ENCODE results near the gene NR5A2. TPM values are rescaled to one million over a fixed set of nuclear protein-coding genes. Genes with fewer than 3 reads are reported as not detected.

Gene NR5A2
- total RNA-seq, 2 donors from 2014 or later = 45.5 to 65.9 TPM

GRCh38 chr1:200207711-200208126, 180.2 kb downstream of the NR5A2 start:
- DNase-seq = no peak
- TF ChIP-seq CTCF (IDR thresholded peaks at IDR 0.05) = no peak
- H3K9ac ChIP-seq (ENCODE audit: low read depth in 2 of 2, low read length in 2 of 2) = no peak overlapping the region
- H3K4me1 ChIP-seq = no peaks in the 10 kb centered on the region
- no peak overlapping the region for H3K4me3 ChIP-seq
- H3K36me3 ChIP-seq = no peaks in the 10 kb centered on the region
- H3K27me3 ChIP-seq = no peaks in the 10 kb centered on the region
- H3K27ac ChIP-seq = no peak overlapping the region
- H3K9me3 ChIP-seq = no peaks in the 10 kb centered on the region
- intact Hi-C loops (cut with DNase I) = no loop called here

- H3K27ac ChIP-seq = no peak overlapping the region
- H3K36me3 ChIP-seq = no peaks in the 10 kb centered on the region
- no peaks in the 10 kb centered on the region for H3K4me1 ChIP-seq
- no peak for DNase-seq
- no peak overlapping the region for H3K9ac ChIP-seq (ENCODE audit: low read depth in 2 of 2, low read length in 2 of 2)
- TF ChIP-seq CTCF (IDR thresholded peaks at IDR 0.05) = no peak
- H3K9me3 ChIP-seq = no peaks in the 10 kb centered on the region
- no peak overlapping the region for H3K4me3 ChIP-seq
- intact Hi-C loops (cut with DNase I) = no loop called here
- no peaks in the 10 kb centered on the region for H3K27me3 ChIP-seq
These were observed 183.6 kb downstream of the NR5A2 start for GRCh38 chr1:200211157-200211556.

GRCh38 chr1:200213392-200213791, 185.9 kb downstream of the NR5A2 start:
- intact Hi-C loops (cut with DNase I) = no loop called here
- no peak for DNase-seq
- no peaks in the 10 kb centered on the region for H3K36me3 ChIP-seq

GRCh38 chr1:200213921-200214320, 186.4 kb downstream of the NR5A2 start:
- no peak for TF ChIP-seq CTCF (IDR thresholded peaks at IDR 0.05)
- Histone ChIP-seq H3K27me3 (no peaks in the 10 kb centered on the region), H3K4me3 (no peak overlapping the region), H3K27ac (no peak overlapping the region), H3K9ac (ENCODE audit: low read depth in 2 of 2, low read length in 2 of 2) (no peak overlapping the region), H3K4me1 (no peaks in the 10 kb centered on the region), H3K9me3 (no peaks in the 10 kb centered on the region), H3K36me3 (no peaks in the 10 kb centered on the region)
- no peak for DNase-seq
- intact Hi-C loops (cut with DNase I) = no loop called here

More at GRCh38 chr1:200213392-200213791, 185.9 kb downstream of the NR5A2 start:
- Histone ChIP-seq H3K27me3 (no peaks in the 10 kb centered on the region), H3K27ac (no peak overlapping the region), H3K4me1 (no peaks in the 10 kb centered on the region), H3K4me3 (no peak overlapping the region), H3K9ac (ENCODE audit: low read depth in 2 of 2, low read length in 2 of 2) (no peak overlapping the region), H3K9me3 (no peaks in the 10 kb centered on the region)
- no peak for TF ChIP-seq CTCF (IDR thresholded peaks at IDR 0.05)

- Histone ChIP-seq H3K27me3 (no peaks in the 10 kb centered on the region), H3K36me3 (no peaks in the 10 kb centered on the region), H3K9ac (ENCODE audit: low read depth in 2 of 2, low read length in 2 of 2) (no peak overlapping the region), H3K4me1 (no peaks in the 10 kb centered on the region), H3K27ac (no peak overlapping the region), H3K9me3 (no peaks in the 10 kb centered on the region), H3K4me3 (no peak overlapping the region)
- no peak for TF ChIP-seq CTCF (IDR thresholded peaks at IDR 0.05)
- intact Hi-C loops (cut with DNase I) = no loop called here
- no peak for DNase-seq
These were observed 187.8 kb downstream of the NR5A2 start for GRCh38 chr1:200215350-200215749.

- DNase-seq = peak; percentile 33
- H3K4me3 ChIP-seq = no peak overlapping the region
- no peaks in the 10 kb centered on the region for H3K36me3 ChIP-seq
- H3K27ac ChIP-seq = no peak overlapping the region
- H3K27me3 ChIP-seq = no peaks in the 10 kb centered on the region
- no peaks in the 10 kb centered on the region for H3K9me3 ChIP-seq
- H3K9ac ChIP-seq (ENCODE audit: low read depth in 2 of 2, low read length in 2 of 2) = no peak overlapping the region
- intact Hi-C loops (cut with DNase I) = no loop called here
- TF ChIP-seq CTCF (IDR thresholded peaks at IDR 0.05) = no peak
- no peaks in the 10 kb centered on the region for H3K4me1 ChIP-seq
These were observed 190.2 kb downstream of the NR5A2 start for GRCh38 chr1:200217703-200218102.

Data from colonic mucosa (tissue), 4 donors.